Prostate gland (tissue), 2 donors: ENCODE results near the gene GHRL. TPM values are rescaled to one million over a fixed set of nuclear protein-coding genes. Genes with fewer than 3 reads are reported as not detected.

Source experiments
- DNase-seq: peaks from one replicate; pipeline ENCODE4 v3.0.0-alpha.2; 2019; ENCODE audit warnings: low spot score
- H3K27ac ChIP-seq, 2 donors: fragments of 200-600 bp; sonication (generic); 2 replicates each; pipeline ENCODE4 v1.5.1; 2017 to 2019
- H3K27me3 ChIP-seq: fragments of 200-600 bp; sonication (generic); replicated peaks from 2 replicates; pipeline ENCODE4 v1.5.1; 2019; ENCODE audit not compliant: insufficient read depth
- H3K36me3 ChIP-seq, 2 donors: fragments of 200-600 bp; sonication (generic); 1 replicate in 1 of 2; 2 replicates in 1 of 2; pipeline versions ENCODE4 v1.5.1 to v1.8.1; 2017 to 2019
- H3K4me1 ChIP-seq: fragments of 200-600 bp; sonication (generic); replicated peaks from 2 replicates; pipeline ENCODE4 v1.5.1; 2019
- H3K4me3 ChIP-seq, 2 donors: fragments of 200-600 bp; sonication (generic); 2 replicates each; pipeline ENCODE4 v1.5.1; 2017 to 2019
- H3K9me3 ChIP-seq: fragments of 200-600 bp; sonication (generic); 2 replicates; pipeline ENCODE4 v1.5.1; 2017
- CTCF ChIP-seq, 4 experiments: fragments of 200-600 bp in 2 of 4; fragments of 450-650 bp in 2 of 4; sonication (generic) in 2 of 4; IDR thresholded peaks; 1 replicate in 3 of 4; 2 replicates in 1 of 4; pipeline ENCODE4 v1.5.1; 2016 to 2019; ENCODE audit warnings: antibody characterized with exemption in 4 of 4, mild to moderate bottlenecking in 2 of 4, moderate library complexity in 2 of 4
- POLR2A ChIP-seq: fragments of 450-650 bp; IDR thresholded peaks from one replicate; pipeline ENCODE4 v1.6.1; 2016; ENCODE audit warnings: antibody characterized with exemption, mild to moderate bottlenecking
- POLR2AphosphoS5 ChIP-seq: sonication (generic); formaldehyde crosslinking; IDR thresholded peaks from one replicate; pipeline ENCODE4 v1.6.1; 2017; ENCODE audit warnings: antibody characterized with exemption
- whole genome bisulfite sequencing: methylation state at CpG from one replicate; pipeline ENCODE4 v1.1.5; 2018; 5-methylcytosine and 5-hydroxymethylcytosine counted together
- intact Hi-C: fragments of 100-400 bp; cut with DNase I; formaldehyde crosslinking; loops from one replicate; pipeline ENCODE4 v1.14.2; 2022
- total RNA-seq, 2 donors: library from RNA; depleted of rRNA; stranded (reverse); fragments of >200 nt; gene quantifications; one replicate each; pipeline ENCODE4 v1.1.0, GENCODE V29; 2016

Gene GHRL
- total RNA-seq, 2 donors from 2014 or later, result 3.0 TPM; not detected in 1

GRCh38 chr3:10251006-10251405 is 41.7 kb downstream of the GHRL start:
- Histone ChIP-seq H3K27ac (no peak overlapping the region), H3K27me3 (no peaks in the 10 kb centered on the region), H3K9me3 (no peaks in the 10 kb centered on the region), H3K4me3 (no peak overlapping the region), H3K4me1 (peaks cover 8% of the 10 kb centered on the region), H3K36me3 (peaks cover 0 to under 1% of the 10 kb centered on the region in 2 donors)
- WGBS, result 94% methylated on average over 3 of the region's 3 CpGs
- intact Hi-C loops, result no loop called here
- no peak for TF ChIP-seq CTCF (IDR thresholded peaks at IDR 0.05)
- TF ChIP-seq POLR2AphosphoS5, result no peak
- no peak for TF ChIP-seq POLR2A
- DNase-seq, result no peak

GRCh38 chr3:10249833-10250232 is 42.9 kb downstream of the GHRL start:
- no peak for DNase-seq
- H3K4me3 ChIP-seq, result peak overlapping the region; percentile 80 to 85
- no peaks in the 10 kb centered on the region for H3K9me3 ChIP-seq
- H3K36me3 ChIP-seq, result no peaks in the 10 kb centered on the region
- H3K4me1 ChIP-seq, result peaks cover 8% of the 10 kb centered on the region
- no peaks in the 10 kb centered on the region for H3K27me3 ChIP-seq
- H3K27ac ChIP-seq, result peak overlapping the region in 1 of 2 donors; percentile 81
- intact Hi-C loops, result no loop called here
- 11% methylated on average over 3 of the region's 3 CpGs for WGBS
- TF ChIP-seq CTCF (IDR thresholded peaks at IDR 0.05) (no peak), POLR2AphosphoS5 (no peak), POLR2A (no peak)

- intact Hi-C loops, result no loop called here
Observed at GRCh38 chr3:10248984-10249748, 43.6 kb downstream of the GHRL start.

GRCh38 chr3:10248184-10248983 is 44.4 kb downstream of the GHRL start, which contains the start of gene TATDN2:
Gene TATDN2, plus strand, starts transcription at chr3:10248459. Its CDS starts 742 bp downstream, at chr3:10249201.
- intact Hi-C loops, result no loop called here
- DNase-seq, result peak; percentile 96
- 2% methylated on average over 33 of the region's 80 CpGs for WGBS
- no peaks in the 10 kb centered on the region for H3K27me3 ChIP-seq
- peaks cover 8% of the 10 kb centered on the region for H3K4me1 ChIP-seq
- H3K27ac ChIP-seq, result peak within 1 kb of the TSS; percentile 71 to 81
- peak within 1 kb of the TSS; percentile 80 to 85 for H3K4me3 ChIP-seq
- no peaks in the 10 kb centered on the region for H3K9me3 ChIP-seq
- no peaks in the 10 kb centered on the region for H3K36me3 ChIP-seq
- TF ChIP-seq POLR2A (peak; percentile 87), CTCF (IDR thresholded peaks at IDR 0.05) (peak in 3 of 4 experiments; percentile 8 to 35 (median 10)), POLR2AphosphoS5 (peak; percentile 94)

More at GRCh38 chr3:10248984-10249748, 43.6 kb downstream of the GHRL start:
- 3% methylated on average over 17 of the region's 32 CpGs for WGBS
- peak overlapping the region; percentile 80 to 85 for H3K4me3 ChIP-seq
- H3K36me3 ChIP-seq, result no peaks in the 10 kb centered on the region
- peaks cover 8% of the 10 kb centered on the region for H3K4me1 ChIP-seq
- no peaks in the 10 kb centered on the region for H3K27me3 ChIP-seq
- peak; percentile 8 for DNase-seq
- no peaks in the 10 kb centered on the region for H3K9me3 ChIP-seq
- peak overlapping the region; percentile 71 to 81 for H3K27ac ChIP-seq
- peak; percentile 23 for TF ChIP-seq POLR2A
- no peak for TF ChIP-seq POLR2AphosphoS5
- no peak for TF ChIP-seq CTCF (IDR thresholded peaks at IDR 0.05)
